Motor neuron (in vitro differentiated cells): ENCODE data around the gene GRID1. TPM values are rescaled to one million over a fixed set of nuclear protein-coding genes. Genes with fewer than 3 reads are reported as not detected.
A peak's percentile ranks its signal among the peaks of the same experiment; 100 is the strongest.

Experiments
- ATAC-seq, 8 experiments: fragments of 200-7000 bp; cut with Tn5 transposase; replicated peaks in 6 of 8; 2 replicates each; pipeline ENCODE4 v1.8.0; 2021; ENCODE audit warnings: mild to moderate bottlenecking in 8 of 8, moderate library complexity in 8 of 8
- H3K27ac ChIP-seq, 2 donors: fragments of 250-450 bp; sonication (Bioruptor Pico); 2 replicates each; pipeline ENCODE4 v1.9.0; 2021; ENCODE audit warnings: antibody characterized with exemption in 2 of 2, mild to moderate bottlenecking in 2 of 2, moderate library complexity in 1 of 2
- H3K4me1 ChIP-seq, 2 donors: fragments of 250-450 bp; sonication (Bioruptor Pico); replicated peaks in 1 of 2; 2 replicates each; pipeline ENCODE4 v1.6.1; 2021; ENCODE audit warnings: antibody characterized with exemption in 2 of 2, mild to moderate bottlenecking in 2 of 2, moderate library complexity in 1 of 2
- H3K4me3 ChIP-seq, 5 donors: fragments of 250-450 bp; sonication (Bioruptor Pico); 2 replicates each; pipeline ENCODE4 v1.9.0; 2021; ENCODE audit warnings: antibody characterized with exemption in 5 of 5, mild to moderate bottlenecking in 5 of 5, moderate library complexity in 4 of 5
- WGBS, 10 experiments: fragments of 450-650 bp; shearing (Covaris generic); methylation state at CpG; one replicate each; pipeline ENCODE4 v1.0.0; 2022; 5-methylcytosine and 5-hydroxymethylcytosine counted together
- in situ Hi-C, 9 experiments: fragments of 400-800 bp; cut with MboI; loops; one replicate each; pipeline ENCODE4 v1.15.0; 2021; ENCODE audit warnings: low sequenced_read_pairs in 9 of 9, low pct_unique_long_range_greater_than_20kb in 2 of 9; ENCODE audit not compliant: unreplicated experiment in 9 of 9
- total RNA-seq, 8 experiments: library from RNA; unstranded; fragments of 300-600 nt; gene quantifications; 2 replicates each; pipeline versions ENCODE4 v1.2.3 to v1.2.4, GENCODE V29; 2022

GRID1 gene
- total RNA-seq, 8 experiments from 2014 or later = 0.15 to 10.0 (median 6.0) TPM

- Histone ChIP-seq H3K27ac (no peak overlapping the region), H3K4me3 (no peak overlapping the region), H3K4me1 (peaks cover 14 to 16% of the 10 kb centered on the region in 2 donors)
- ATAC-seq = no peak
- in situ Hi-C loops = no loop called here
- WGBS, 10 experiments = 13 to 94% (median 88%) methylated on average over 2 to 3 of the region's 7 CpGs; no CpG with 5 or more reads in 5 of the 10 experiments
These were observed 293.2 kb downstream of the GRID1 start for GRCh38 chr10:86073199-86073977.

GRCh38 chr10:86072413-86072812, 294.2 kb downstream of the GRID1 start:
- in situ Hi-C loops = no loop called here
- ATAC-seq = no peak
- Histone ChIP-seq H3K4me3 (no peak overlapping the region), H3K4me1 (peaks cover 7 to 8% of the 10 kb centered on the region in 2 donors), H3K27ac (no peak overlapping the region)
- 4 to 90% (median 60%) methylated on average over 1 to 5 of the region's 5 CpGs; no CpG with 5 or more reads in 1 of the 10 experiments for WGBS, 10 experiments

DNA sequence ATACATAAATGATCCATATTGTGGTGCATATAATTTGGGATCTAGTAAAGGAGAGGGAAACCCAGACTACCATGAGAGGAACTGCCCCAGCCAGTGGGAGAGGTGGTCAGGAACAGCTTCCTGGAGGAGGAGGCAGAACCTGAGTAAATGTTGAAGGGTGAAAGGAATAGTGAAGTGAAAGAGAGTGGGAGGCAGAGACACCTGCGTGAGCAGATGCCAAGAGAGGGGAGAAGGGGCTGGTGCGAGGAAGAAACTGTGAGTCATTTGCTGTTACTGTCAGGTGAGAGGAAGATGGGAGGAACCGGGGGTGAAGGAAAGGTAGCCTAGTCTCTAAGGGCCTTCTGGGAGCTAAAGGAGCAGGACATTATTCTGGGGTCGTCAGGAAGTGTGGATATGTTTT, 294.8 kb downstream of the GRID1 start:
- no peak for ATAC-seq
- 0 to 94% (median 49%) methylated on average over 1 to 4 of the region's 4 CpGs; no CpG with 5 or more reads in 1 of the 10 experiments for WGBS, 10 experiments
- Histone ChIP-seq H3K4me3 (no peak overlapping the region), H3K4me1 (peaks cover 5 to 6% of the 10 kb centered on the region in 2 donors), H3K27ac (no peak overlapping the region)
- in situ Hi-C loops = no loop called here

GRCh38 chr10:86071145-86071544, 295.4 kb downstream of the GRID1 start:
- H3K27ac ChIP-seq = no peak overlapping the region
- WGBS, 10 experiments = 20 to 100% (median 81%) methylated on average over 1 to 4 of the region's 5 CpGs; no CpG with 5 or more reads in 2 of the 10 experiments
- in situ Hi-C loops = no loop called here
- no peak for ATAC-seq
- H3K4me1 ChIP-seq = peaks cover 5 to 6% of the 10 kb centered on the region in 2 donors
- H3K4me3 ChIP-seq = no peak overlapping the region

DNA sequence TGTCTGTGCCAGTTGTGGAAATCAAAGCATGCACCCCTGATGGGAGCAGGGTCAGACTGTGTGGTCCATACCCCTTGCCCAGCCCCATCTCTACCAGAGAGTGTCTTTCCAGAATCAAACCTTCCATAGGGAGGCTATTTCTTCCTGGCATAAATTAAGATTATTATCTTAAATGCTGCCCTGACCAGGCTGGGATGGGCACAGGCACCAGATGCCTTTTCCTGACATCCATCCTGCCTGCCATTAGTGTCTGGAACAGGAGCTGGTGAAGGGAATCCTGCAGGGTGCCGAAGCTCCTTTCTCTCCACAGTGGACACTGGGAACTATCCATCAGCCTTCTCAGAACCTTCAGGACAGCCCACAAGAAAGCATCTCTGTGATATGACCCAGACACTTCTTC, 296.3 kb downstream of the GRID1 start:
- Histone ChIP-seq H3K4me3 (no peak overlapping the region), H3K4me1 (peaks cover 5 to 6% of the 10 kb centered on the region in 2 donors), H3K27ac (no peak overlapping the region)
- in situ Hi-C loops = no loop called here
- 0 to 100% (median 83%) methylated on average over 1 of the region's 1 CpG; no CpG with 5 or more reads in 5 of the 10 experiments for WGBS, 10 experiments
- ATAC-seq = no peak

GRCh38 chr10:86068231-86069054, 298.2 kb downstream of the GRID1 start:
- WGBS, 10 experiments = 49 to 100% (median 86%) methylated on average over 1 to 7 of the region's 10 CpGs; no CpG with 5 or more reads in 2 of the 10 experiments
- peaks cover 5 to 6% of the 10 kb centered on the region in 2 donors for H3K4me1 ChIP-seq
- H3K4me3 ChIP-seq = no peak overlapping the region
- ATAC-seq = peak in 2 of 8 experiments; percentile 24 to 49
- in situ Hi-C loops = no loop called here
- H3K27ac ChIP-seq = no peak overlapping the region

- WGBS, 10 experiments = 0 to 100% (median 38%) methylated on average over 1 to 3 of the region's 5 CpGs; no CpG with 5 or more reads in 2 of the 10 experiments
- peaks cover 5 to 6% of the 10 kb centered on the region in 2 donors for H3K4me1 ChIP-seq
- H3K4me3 ChIP-seq = no peak overlapping the region
- H3K27ac ChIP-seq = no peak overlapping the region
- ATAC-seq = no peak
- in situ Hi-C loops = no loop called here
These were observed 299.1 kb downstream of the GRID1 start for GRCh38 chr10:86067436-86068050.

- 40 to 100% (median 93%) methylated on average over 1 to 6 of the region's 8 CpGs; no CpG with 5 or more reads in 2 of the 10 experiments for WGBS, 10 experiments
- in situ Hi-C loops = no loop called here
- no peak for ATAC-seq
These were observed 299.9 kb downstream of the GRID1 start for GRCh38 chr10:86066696-86067095.

GRCh38 chr10:86065711-86066251, 300.8 kb downstream of the GRID1 start:
- peak in 2 of 8 experiments; percentile 8 to 18 for ATAC-seq

More at GRCh38 chr10:86066696-86067095, 299.9 kb downstream of the GRID1 start:
- Histone ChIP-seq H3K4me3 (no peak overlapping the region), H3K27ac (no peak overlapping the region), H3K4me1 (peaks cover 5 to 6% of the 10 kb centered on the region in 2 donors)

GRCh38 chr10:86064931-86065662, 301.5 kb downstream of the GRID1 start:
- peaks cover 5 to 6% of the 10 kb centered on the region in 2 donors for H3K4me1 ChIP-seq
- in situ Hi-C loops = no loop called here
- H3K4me3 ChIP-seq = no peak overlapping the region
- 8 to 100% (median 60%) methylated on average over 1 to 4 of the region's 5 CpGs; no CpG with 5 or more reads in 4 of the 10 experiments for WGBS, 10 experiments
- no peak overlapping the region for H3K27ac ChIP-seq
- no peak for ATAC-seq

More at GRCh38 chr10:86065711-86066251, 300.8 kb downstream of the GRID1 start:
- in situ Hi-C loops = no loop called here
- no peak overlapping the region for H3K27ac ChIP-seq
- no peak overlapping the region for H3K4me3 ChIP-seq
- H3K4me1 ChIP-seq = peaks cover 5 to 6% of the 10 kb centered on the region in 2 donors
- 26 to 82% (median 52%) methylated on average over 1 to 5 of the region's 6 CpGs; no CpG with 5 or more reads in 2 of the 10 experiments for WGBS, 10 experiments

- in situ Hi-C loops = no loop called here
- H3K4me1 ChIP-seq = peaks cover 5 to 6% of the 10 kb centered on the region in 2 donors
- no peak overlapping the region for H3K27ac ChIP-seq
- no peak for ATAC-seq
- no peak overlapping the region for H3K4me3 ChIP-seq
- 10 to 80% (median 49%) methylated on average over 1 to 2 of the region's 3 CpGs; no CpG with 5 or more reads in 6 of the 10 experiments for WGBS, 10 experiments
These were observed 302.4 kb downstream of the GRID1 start for GRCh38 chr10:86064219-86064618.

- Histone ChIP-seq H3K4me3 (no peak overlapping the region), H3K27ac (no peak overlapping the region), H3K4me1 (peaks cover 0 to under 1% of the 10 kb centered on the region in 2 donors)
- WGBS, 10 experiments = 0 to 100% (median 41%) methylated on average over 1 of the region's 1 CpG; no CpG with 5 or more reads in 4 of the 10 experiments
- in situ Hi-C loops = no loop called here
- no peak for ATAC-seq
These were observed 303.3 kb downstream of the GRID1 start for GRCh38 chr10:86063341-86063740.
